ENCODE data around the gene SDC4. TPM values are rescaled to one million over a fixed set of nuclear protein-coding genes. Genes with fewer than 3 reads are reported as not detected.
A peak's percentile ranks its signal among the peaks of the same experiment; 100 is the strongest.

The SDC4 gene
- total RNA-seq, 4 donors from 2014 or later, result 60.7 to 140 (median 94.3) TPM

DNA sequence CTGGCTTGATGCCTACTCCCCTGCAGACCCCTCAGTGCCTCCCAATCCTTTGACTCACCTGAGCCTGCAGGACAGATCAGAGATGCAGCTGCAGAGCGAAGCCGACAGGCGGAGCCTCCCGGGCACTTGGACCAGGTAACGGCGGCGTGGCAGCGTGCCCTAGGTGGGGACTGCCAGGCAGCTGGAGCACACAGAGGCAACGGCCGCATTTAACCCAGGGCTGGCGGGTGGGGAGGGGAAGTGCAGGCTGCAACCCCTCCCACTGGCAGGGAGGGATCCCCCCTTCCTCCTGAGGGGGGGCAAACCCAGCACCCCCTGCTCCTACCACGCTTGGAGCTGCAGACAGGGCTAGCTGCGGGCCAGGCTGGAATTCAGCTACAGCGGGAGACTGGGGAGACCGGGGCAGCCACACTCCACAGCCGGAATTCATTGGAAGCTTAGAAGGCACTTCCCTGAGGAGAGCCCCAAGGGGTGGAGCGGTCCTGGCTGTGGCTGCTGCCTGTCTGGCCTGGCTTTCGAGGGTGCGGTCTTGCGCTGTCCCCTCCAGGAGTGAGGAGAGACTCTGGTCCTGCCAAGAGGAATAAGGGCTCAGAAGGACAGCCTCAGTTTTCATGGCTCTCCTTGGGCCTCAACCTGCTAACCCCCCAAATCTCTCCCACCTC, 40.0 kb downstream of the SDC4 start, which contains the start of gene MATN4:
TSS of gene MATN4 (minus strand) at position 183 of the 662 bp plus-strand sequence. CDS start 2,717 bp downstream, outside the sequence.
- no peak within 1 kb of the TSS for H3K4me3 ChIP-seq
- WGBS, 2 donors (ENCODE audit: low coverage in 1 of 2), result 39% methylated on average over 20 of the region's 20 CpGs; no CpG with 5 or more reads in 1 of the 2 donors
- peaks cover 59% of the 10 kb centered on the region for H3K27me3 ChIP-seq
- in situ Hi-C loops (cut with MboI; ENCODE audit: low pct_ligation_motif_present in 1 of 4, low pct_unique_long_range_greater_than_20kb in 1 of 4, low sequenced_read_pairs in 3 of 4) (loop anchor here in 1 of 4 donors (25.0 kb wide), 2 partner anchors 129 to 454 kb away; no protein-coding TSS in a partner anchor), intact Hi-C loops (cut with DNase I; ENCODE audit: low total_unique reads) (no loop called here)
- H3K36me3 ChIP-seq, result no peaks in the 10 kb centered on the region
- no peak within 1 kb of the TSS for H3K27ac ChIP-seq
- no peaks in the 10 kb centered on the region for H3K9me3 ChIP-seq
- peak; percentile 56 for DNase-seq
- H3K4me1 ChIP-seq, result peaks cover 0 to 17% (median 5%) of the 10 kb centered on the region in 4 donors
- no peak for TF ChIP-seq EP300 (IDR thresholded peaks at IDR 0.05; ENCODE audit: low read depth)
- TF ChIP-seq, protein P1, sequence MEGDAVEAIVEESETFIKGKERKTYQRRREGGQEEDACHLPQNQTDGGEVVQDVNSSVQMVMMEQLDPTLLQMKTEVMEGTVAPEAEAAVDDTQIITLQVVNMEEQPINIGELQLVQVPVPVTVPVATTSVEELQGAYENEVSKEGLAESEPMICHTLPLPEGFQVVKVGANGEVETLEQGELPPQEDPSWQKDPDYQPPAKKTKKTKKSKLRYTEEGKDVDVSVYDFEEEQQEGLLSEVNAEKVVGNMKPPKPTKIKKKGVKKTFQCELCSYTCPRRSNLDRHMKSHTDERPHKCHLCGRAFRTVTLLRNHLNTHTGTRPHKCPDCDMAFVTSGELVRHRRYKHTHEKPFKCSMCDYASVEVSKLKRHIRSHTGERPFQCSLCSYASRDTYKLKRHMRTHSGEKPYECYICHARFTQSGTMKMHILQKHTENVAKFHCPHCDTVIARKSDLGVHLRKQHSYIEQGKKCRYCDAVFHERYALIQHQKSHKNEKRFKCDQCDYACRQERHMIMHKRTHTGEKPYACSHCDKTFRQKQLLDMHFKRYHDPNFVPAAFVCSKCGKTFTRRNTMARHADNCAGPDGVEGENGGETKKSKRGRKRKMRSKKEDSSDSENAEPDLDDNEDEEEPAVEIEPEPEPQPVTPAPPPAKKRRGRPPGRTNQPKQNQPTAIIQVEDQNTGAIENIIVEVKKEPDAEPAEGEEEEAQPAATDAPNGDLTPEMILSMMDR (IDR thresholded peaks at IDR 0.05), result peak in 3 of 5 experiments; percentile 7 to 51 (median 29)
- TF ChIP-seq POLR2A (IDR thresholded peaks at IDR 0.05), result no peak

DNA sequence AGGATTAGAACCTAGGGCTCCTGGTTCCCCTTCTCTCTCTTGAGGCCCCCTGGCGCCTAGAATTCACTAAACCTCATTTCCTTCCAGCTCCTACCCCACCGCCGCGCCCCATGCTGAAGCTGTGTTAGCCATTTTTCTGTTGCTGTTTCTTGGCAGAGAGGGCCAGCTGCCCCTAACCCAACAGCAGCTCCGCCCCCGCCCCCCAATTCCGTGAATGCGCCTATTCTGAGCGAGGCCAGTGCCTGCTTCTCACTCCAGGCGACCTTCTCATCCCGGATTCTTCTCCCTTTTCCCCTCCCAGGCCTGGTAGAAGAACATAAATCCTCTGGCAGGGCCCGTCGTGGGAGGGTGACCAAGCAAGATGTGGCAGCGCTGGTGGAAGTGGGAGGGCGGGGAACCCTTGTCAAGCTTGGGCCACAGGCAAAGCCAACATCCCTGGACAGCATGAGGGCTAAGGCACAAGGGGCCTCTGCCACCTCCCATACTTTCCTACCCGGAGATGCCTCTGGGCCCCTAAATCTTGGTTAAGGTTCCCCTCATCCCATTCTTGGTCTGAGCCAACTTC, 41.1 kb downstream of the SDC4 start:
- Histone ChIP-seq H3K36me3 (no peaks in the 10 kb centered on the region), H3K9me3 (no peaks in the 10 kb centered on the region), H3K4me1 (peaks cover 0 to 17% (median 5%) of the 10 kb centered on the region in 4 donors), H3K4me3 (no peak overlapping the region), H3K27me3 (peaks cover 50% of the 10 kb centered on the region), H3K27ac (no peak overlapping the region)
- intact Hi-C loops (cut with DNase I; ENCODE audit: low total_unique reads), result no loop called here
- TF ChIP-seq, protein P1 (IDR thresholded peaks at IDR 0.05), result no peak
- TF ChIP-seq POLR2AphosphoS5 (IDR thresholded peaks at IDR 0.05) (no peak), POLR2A (IDR thresholded peaks at IDR 0.05) (no peak), EP300 (IDR thresholded peaks at IDR 0.05; ENCODE audit: low read depth) (no peak)
- DNase-seq, result no peak
- in situ Hi-C loops (cut with MboI; ENCODE audit: low pct_ligation_motif_present in 1 of 4, low pct_unique_long_range_greater_than_20kb in 1 of 4, low sequenced_read_pairs in 3 of 4), result loop anchor here in 1 of 4 donors (25.0 kb wide), 2 partner anchors 130 to 455 kb away; no protein-coding TSS in a partner anchor
- WGBS, 2 donors (ENCODE audit: low coverage in 1 of 2), result 61% methylated on average over 16 of the region's 16 CpGs; no CpG with 5 or more reads in 1 of the 2 donors

DNA sequence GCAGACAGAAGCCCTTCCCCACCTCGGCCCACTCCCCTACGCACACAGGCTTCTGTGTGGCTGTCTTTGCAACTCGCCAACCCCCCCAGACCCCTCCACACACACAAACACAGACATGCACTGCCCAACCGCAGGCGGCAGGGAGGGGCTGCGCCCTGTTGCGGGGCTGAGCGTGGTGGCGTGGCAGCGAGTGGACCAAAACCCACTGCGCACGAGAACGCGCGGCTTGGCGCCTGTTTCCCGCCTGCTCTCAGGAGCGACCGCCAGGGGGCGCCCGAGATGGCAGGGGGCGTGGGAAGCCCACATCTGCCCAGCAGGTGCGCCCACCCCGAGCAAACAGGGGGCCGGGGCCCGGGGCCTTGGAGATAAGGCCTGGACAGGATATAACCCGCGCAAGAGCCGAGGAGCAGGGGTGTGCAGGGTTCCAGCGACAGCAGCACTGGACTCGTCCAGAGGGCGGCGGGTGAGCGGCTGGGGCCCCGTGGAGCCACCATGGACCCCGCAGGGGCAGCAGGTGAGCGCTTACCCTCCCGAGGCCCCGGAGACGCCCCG, 41.7 kb downstream of the SDC4 start, which contains the start of gene RBPJL:
TSS of gene RBPJL (plus strand) at position 410 of the 552 bp plus-strand sequence. CDS start at position 493, 83 bp downstream.
- no peak for DNase-seq
- in situ Hi-C loops (cut with MboI; ENCODE audit: low pct_ligation_motif_present in 1 of 4, low pct_unique_long_range_greater_than_20kb in 1 of 4, low sequenced_read_pairs in 3 of 4), result loop anchor here in 1 of 4 donors (25.0 kb wide), 2 partner anchors 131 to 456 kb away; no protein-coding TSS in a partner anchor
- Histone ChIP-seq H3K9me3 (no peaks in the 10 kb centered on the region), H3K27me3 (peaks cover 45% of the 10 kb centered on the region), H3K36me3 (no peaks in the 10 kb centered on the region), H3K4me1 (peaks cover 0 to 12% (median 4%) of the 10 kb centered on the region in 4 donors), H3K4me3 (no peak within 1 kb of the TSS), H3K27ac (no peak within 1 kb of the TSS)
- intact Hi-C loops (cut with DNase I; ENCODE audit: low total_unique reads), result no loop called here
- 8 to 17% methylated on average over 15 to 41 of the region's 41 CpGs for WGBS, 2 donors (ENCODE audit: low coverage in 1 of 2)
- TF ChIP-seq, protein P1 (IDR thresholded peaks at IDR 0.05), result peak; percentile 62 to 83 (median 80)
- TF ChIP-seq POLR2AphosphoS5 (IDR thresholded peaks at IDR 0.05), result no peak

DNA sequence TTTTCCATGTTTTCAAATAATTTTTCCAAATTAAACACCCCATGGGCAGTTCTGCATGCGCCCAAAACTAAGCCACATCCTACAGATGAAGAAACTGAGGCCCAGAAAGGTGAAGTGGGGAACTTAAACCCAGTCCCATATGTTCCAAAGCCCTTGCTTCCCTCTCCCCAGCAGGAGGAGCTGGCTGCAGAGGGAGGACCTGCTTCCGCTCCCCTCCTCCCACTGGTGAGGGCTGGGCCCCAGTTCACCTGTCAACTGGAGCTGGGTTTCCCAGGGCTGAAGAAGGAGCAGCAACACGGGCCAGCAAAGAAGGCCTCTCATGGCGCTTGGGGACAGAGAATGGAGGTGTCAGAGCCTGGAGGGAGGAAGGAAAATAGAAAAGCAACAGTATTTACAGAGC, 43.0 kb downstream of the SDC4 start:
- in situ Hi-C loops (cut with MboI; ENCODE audit: low pct_ligation_motif_present in 1 of 4, low pct_unique_long_range_greater_than_20kb in 1 of 4, low sequenced_read_pairs in 3 of 4), result loop anchor here in 1 of 4 donors (25.0 kb wide), 2 partner anchors 132 to 457 kb away; no protein-coding TSS in a partner anchor
- intact Hi-C loops (cut with DNase I; ENCODE audit: low total_unique reads), result no loop called here
- Histone ChIP-seq H3K36me3 (no peaks in the 10 kb centered on the region), H3K27me3 (peaks cover 39% of the 10 kb centered on the region), H3K4me1 (peaks cover 0 to 10% (median 2%) of the 10 kb centered on the region in 4 donors), H3K9me3 (no peaks in the 10 kb centered on the region), H3K4me3 (no peak overlapping the region), H3K27ac (no peak overlapping the region)
- 78% methylated on average over 4 of the region's 4 CpGs; no CpG with 5 or more reads in 1 of the 2 donors for WGBS, 2 donors (ENCODE audit: low coverage in 1 of 2)
- no peak for DNase-seq
- TF ChIP-seq EP300 (IDR thresholded peaks at IDR 0.05; ENCODE audit: low read depth), result no peak
- TF ChIP-seq, protein P1 (IDR thresholded peaks at IDR 0.05), result no peak
- no peak for TF ChIP-seq POLR2A (IDR thresholded peaks at IDR 0.05)
